ENCODE results near the gene DDX54. TPM values are rescaled to one million over a fixed set of nuclear protein-coding genes. Genes with fewer than 3 reads are reported as not detected.

The DDX54 gene
- total and polyA plus RNA-seq, 7 donors = 53.6 to 93.5 (median 79.4) TPM

GRCh38 chr12:113221997-113222729 is 36.9 kb upstream of the DDX54 start:
- ATAC-seq = no peak
- TF ChIP-seq CTCF (IDR thresholded peaks at IDR 0.05) = no peak

GRCh38 chr12:113221181-113221996 is 36.1 kb upstream of the DDX54 start, which contains the start of gene TPCN1:
Gene TPCN1, plus strand, starts transcription at chr12:113221464. Its CDS starts 5,389 bp downstream, at chr12:113226853.
- no peak for TF ChIP-seq CTCF (IDR thresholded peaks at IDR 0.05)
- peak; percentile 100 for DNase-seq
- Histone ChIP-seq H3K27ac (peak within 1 kb of the TSS; percentile 94), H3K36me3 (ENCODE audit: insufficient read depth in 1 of 2, low read depth in 1 of 2) (no peaks in the 10 kb centered on the region), H3K9me3 (no peaks in the 10 kb centered on the region), H3K4me3 (peak within 1 kb of the TSS; percentile 88), H3K4me1 (peaks cover 35% of the 10 kb centered on the region), H3K27me3 (ENCODE audit: insufficient read depth in 3 of 3, low read length in 2 of 3) (no peaks in the 10 kb centered on the region)
- 0% methylated on average over 28 to 68 of the region's 68 CpGs for WGBS, 3 donors
- intact Hi-C loops (cut with DNase I) = loop anchor here in 1 of 2 donors (5.0 kb wide), 1 partner anchor 34 kb away; the partner anchor contains the start of genes DDX54 and RITA1
- ATAC-seq = peak; percentile 91 to 95 (median 94)

More at GRCh38 chr12:113221997-113222729, 36.9 kb upstream of the DDX54 start:
- no peak for DNase-seq
- Histone ChIP-seq H3K9me3 (no peaks in the 10 kb centered on the region), H3K27me3 (ENCODE audit: insufficient read depth in 3 of 3, low read length in 2 of 3) (no peaks in the 10 kb centered on the region), H3K4me3 (peak overlapping the region; percentile 88), H3K27ac (peak overlapping the region; percentile 94), H3K4me1 (peaks cover 41% of the 10 kb centered on the region), H3K36me3 (ENCODE audit: insufficient read depth in 1 of 2, low read depth in 1 of 2) (no peaks in the 10 kb centered on the region)
- intact Hi-C loops (cut with DNase I) = loop anchor here in 1 of 2 donors (5.0 kb wide), 1 partner anchor 35 kb away; the partner anchor contains the start of genes DDX54 and RITA1
- WGBS, 3 donors = 5 to 7% (median 7%) methylated on average over 12 of the region's 12 CpGs

- Histone ChIP-seq H3K9me3 (no peaks in the 10 kb centered on the region), H3K4me3 (peak overlapping the region; percentile 88), H3K36me3 (ENCODE audit: insufficient read depth in 1 of 2, low read depth in 1 of 2) (no peaks in the 10 kb centered on the region), H3K4me1 (peaks cover 31% of the 10 kb centered on the region), H3K27me3 (ENCODE audit: insufficient read depth in 3 of 3, low read length in 2 of 3) (no peaks in the 10 kb centered on the region), H3K27ac (peak overlapping the region; percentile 52)
- DNase-seq (no peak), ATAC-seq (no peak)
- TF ChIP-seq CTCF (IDR thresholded peaks at IDR 0.05) = no peak
- WGBS, 3 donors = 1% methylated on average over 22 to 23 of the region's 23 CpGs
- intact Hi-C loops (cut with DNase I) = loop anchor here in 1 of 2 donors (5.0 kb wide), 1 partner anchor 33 kb away; the partner anchor contains the start of genes DDX54 and RITA1
Measured at GRCh38 chr12:113220593-113221180, 35.4 kb upstream of the DDX54 start.

- ATAC-seq (no peak), DNase-seq (no peak)
- Histone ChIP-seq H3K27ac (no peak overlapping the region), H3K27me3 (ENCODE audit: insufficient read depth in 3 of 3, low read length in 2 of 3) (no peaks in the 10 kb centered on the region), H3K4me3 (no peak overlapping the region), H3K4me1 (peaks cover 10% of the 10 kb centered on the region), H3K9me3 (no peaks in the 10 kb centered on the region), H3K36me3 (ENCODE audit: insufficient read depth in 1 of 2, low read depth in 1 of 2) (no peaks in the 10 kb centered on the region)
- intact Hi-C loops (cut with DNase I) = no loop called here
- TF ChIP-seq CTCF (IDR thresholded peaks at IDR 0.05) = no peak
- WGBS, 3 donors = 76 to 87% (median 86%) methylated on average over 2 of the region's 2 CpGs
Measured at GRCh38 chr12:113216027-113216426, 30.7 kb upstream of the DDX54 start.

Data from psoas muscle (tissue), 8 donors.